ENCODE results near the gene SLC4A7. TPM values are rescaled to one million over a fixed set of nuclear protein-coding genes. Genes with fewer than 3 reads are reported as not detected.

SLC4A7 gene

Small RNA genes lying within 50 kb of the gene (small RNA-seq; reads per million reads assigned to genes)
- not detected for gene AC137675.1 (ENCODE audit: insufficient read depth)
- not detected for gene RNU1-96P (ENCODE audit: insufficient read depth)

Data from mesendoderm (in vitro differentiated cells).